NCI-H2227 (cell line): ENCODE data around the gene RAB8B.
"Not testable (repeated sequence)": the region's sequence is repeated elsewhere in the genome, so short reads cannot be mapped to it uniquely, and the experiment has no call there.

Source experiments
- DNase-seq: peaks from one replicate; lab custom pipeline; 2025; ENCODE audit not compliant: unreplicated experiment; lab: John Stamatoyannopoulos, UW

RAB8B gene

GRCh38 chr15:63233667-63234423 lies 44.4 kb downstream of the RAB8B start:
- DNase-seq = no peak

GRCh38 chr15:63234451-63234870 lies 45.1 kb downstream of the RAB8B start:
- DNase-seq = no peak

- DNase-seq = no peak
Observed at GRCh38 chr15:63236272-63236671, 46.9 kb downstream of the RAB8B start.

GRCh38 chr15:63237086-63237485 lies 47.7 kb downstream of the RAB8B start:
- not testable (repeated sequence) for DNase-seq

- no peak for DNase-seq
Observed at GRCh38 chr15:63238171-63238570, 48.8 kb downstream of the RAB8B start.

- DNase-seq = no peak
Observed at GRCh38 chr15:63238796-63239195, 49.4 kb downstream of the RAB8B start.

- DNase-seq = no peak
Observed at GRCh38 chr15:63240109-63240508, 50.7 kb downstream of the RAB8B start.

- no peak for DNase-seq
Observed at GRCh38 chr15:63241316-63241715, 51.9 kb downstream of the RAB8B start.

GRCh38 chr15:63243101-63243500 lies 53.7 kb downstream of the RAB8B start:
- DNase-seq = no peak

- no peak for DNase-seq
Observed at GRCh38 chr15:63243776-63244175, 54.4 kb downstream of the RAB8B start.

GRCh38 chr15:63244399-63244798 lies 55.0 kb downstream of the RAB8B start:
- DNase-seq = no peak

GRCh38 chr15:63244976-63245645 lies 55.7 kb downstream of the RAB8B start:
- no peak for DNase-seq

GRCh38 chr15:63246691-63247469 lies 57.5 kb downstream of the RAB8B start:
- DNase-seq = no peak

GRCh38 chr15:63250312-63250965 lies 61.0 kb downstream of the RAB8B start:
- DNase-seq = no peak

- DNase-seq = no peak
Observed at GRCh38 chr15:63251701-63252100, 62.3 kb downstream of the RAB8B start.

- no peak for DNase-seq
Observed at GRCh38 chr15:63252292-63252691, 62.9 kb downstream of the RAB8B start.

- no peak for DNase-seq
Observed at GRCh38 chr15:63254991-63255390, 65.6 kb downstream of the RAB8B start.

GRCh38 chr15:63255489-63255990 lies 66.1 kb downstream of the RAB8B start:
- no peak for DNase-seq

- DNase-seq = no peak
Observed at GRCh38 chr15:63256433-63257274, 67.2 kb downstream of the RAB8B start.

- no peak for DNase-seq
Observed at GRCh38 chr15:63258658-63259057, 69.3 kb downstream of the RAB8B start.
